ENCODE measurements around the gene MAL. TPM values are rescaled to one million over a fixed set of nuclear protein-coding genes. Genes with fewer than 3 reads are reported as not detected.

Gene MAL
- total and polyA plus RNA-seq, 2 of the 4 experiments (the other 2 are of a cell fraction) = not detected

DNA sequence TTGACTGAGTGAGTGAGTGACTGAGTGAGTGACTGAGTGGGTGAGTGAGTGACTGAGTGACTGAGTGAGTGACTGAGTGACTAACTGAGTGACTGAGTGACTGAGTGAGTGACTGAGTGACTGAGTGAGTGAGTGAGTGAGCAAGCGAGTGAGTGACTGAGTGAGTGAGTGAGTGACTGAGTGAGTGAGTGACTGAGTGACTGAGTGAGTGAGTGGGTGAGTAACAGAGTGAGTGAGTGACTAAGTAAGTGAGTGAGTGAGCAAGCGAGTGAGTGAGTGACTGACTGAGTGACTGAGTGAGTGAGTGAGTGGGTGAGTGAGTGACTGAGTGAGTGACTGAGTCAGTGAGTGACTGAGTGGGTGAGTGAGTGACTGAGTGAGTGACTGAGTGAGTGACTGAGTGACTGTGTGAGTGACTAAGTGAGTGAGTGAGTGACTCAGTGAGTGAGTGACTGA lies 11.9 kb downstream of the MAL start:
- Histone ChIP-seq H3K23ac (ENCODE audit: low read depth, low read length) (no peak overlapping the region), H3K4me2 (ENCODE audit: low read depth, low read length) (no peak overlapping the region), H4K20me1 (ENCODE audit: insufficient read depth, low read length) (no peaks in the 10 kb centered on the region), H3K9me3 (ENCODE audit: control insufficient read depth, insufficient read depth, low read length) (no peaks in the 10 kb centered on the region), H2BK20ac (ENCODE audit: low read depth, low read length) (no peak overlapping the region), H3K56ac (ENCODE audit: extremely low read depth, insufficient read depth, low read length) (no peak overlapping the region), H3K27me3 (ENCODE audit: control insufficient read depth, insufficient read depth, low read length) (peaks cover 23% of the 10 kb centered on the region; the same call in 1 of the 2 replicates), H2AK9ac (replicated peaks; ENCODE audit: low read depth, low read length, poor library complexity) (no peak overlapping the region), H3K18ac (ENCODE audit: low read depth, low read length) (no peak overlapping the region), H3K79me1 (ENCODE audit: low read depth in 1 of 2, low read length in 2 of 2) (no peaks in the 10 kb centered on the region), H3K14ac (replicated peaks; ENCODE audit: low read depth, low read length) (no peak overlapping the region), H3K36me3 (ENCODE audit: control insufficient read depth, insufficient read depth, low read length) (no peaks in the 10 kb centered on the region), H3K9ac (ENCODE audit: low read depth, low read length) (no peak overlapping the region), H2BK15ac (ENCODE audit: low read depth, low read length) (no peak overlapping the region), H2BK120ac (ENCODE audit: low read depth, low read length) (no peak overlapping the region), H3K4ac (ENCODE audit: low read depth, low read length) (no peak overlapping the region), H4K91ac (ENCODE audit: insufficient read depth, low read depth, low read length) (no peak overlapping the region), H2BK5ac (ENCODE audit: low read depth, low read length, poor library complexity, severe bottlenecking) (no peak overlapping the region), H3K4me3 (ENCODE audit: insufficient read depth, low read depth, low read length) (no peak overlapping the region), H4K5ac (ENCODE audit: low read depth, low read length) (no peak overlapping the region), H3K27ac (ENCODE audit: insufficient read depth, low read length) (no peak overlapping the region), H3K4me1 (ENCODE audit: control insufficient read depth, insufficient read depth, low read length) (peaks cover 3% of the 10 kb centered on the region; the same call in 1 of the 2 replicates), H2AFZ (replicated peaks; ENCODE audit: low read length, poor library complexity) (no peak overlapping the region), H2AK5ac (ENCODE audit: low read depth, low read length) (no peak overlapping the region), H4K8ac (ENCODE audit: low read depth in 2 of 2, low read length in 2 of 2) (no peak overlapping the region), H3K9me1 (ENCODE audit: insufficient read depth, low read length) (no peaks in the 10 kb centered on the region)
- DNase-seq (no peak), ATAC-seq (ENCODE audit: low read depth) (no peak)
- no TSS peak for BruUV-seq (replicated peaks)
- POLR2A ChIA-PET (ENCODE audit: unreplicated experiment) = no interaction called here
- TF ChIP-seq, protein P1, sequence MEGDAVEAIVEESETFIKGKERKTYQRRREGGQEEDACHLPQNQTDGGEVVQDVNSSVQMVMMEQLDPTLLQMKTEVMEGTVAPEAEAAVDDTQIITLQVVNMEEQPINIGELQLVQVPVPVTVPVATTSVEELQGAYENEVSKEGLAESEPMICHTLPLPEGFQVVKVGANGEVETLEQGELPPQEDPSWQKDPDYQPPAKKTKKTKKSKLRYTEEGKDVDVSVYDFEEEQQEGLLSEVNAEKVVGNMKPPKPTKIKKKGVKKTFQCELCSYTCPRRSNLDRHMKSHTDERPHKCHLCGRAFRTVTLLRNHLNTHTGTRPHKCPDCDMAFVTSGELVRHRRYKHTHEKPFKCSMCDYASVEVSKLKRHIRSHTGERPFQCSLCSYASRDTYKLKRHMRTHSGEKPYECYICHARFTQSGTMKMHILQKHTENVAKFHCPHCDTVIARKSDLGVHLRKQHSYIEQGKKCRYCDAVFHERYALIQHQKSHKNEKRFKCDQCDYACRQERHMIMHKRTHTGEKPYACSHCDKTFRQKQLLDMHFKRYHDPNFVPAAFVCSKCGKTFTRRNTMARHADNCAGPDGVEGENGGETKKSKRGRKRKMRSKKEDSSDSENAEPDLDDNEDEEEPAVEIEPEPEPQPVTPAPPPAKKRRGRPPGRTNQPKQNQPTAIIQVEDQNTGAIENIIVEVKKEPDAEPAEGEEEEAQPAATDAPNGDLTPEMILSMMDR (conservative IDR thresholded peaks at IDR 0.05; ENCODE audit: low read depth, low read length) = no peak
- TF ChIP-seq SMC3 (IDR thresholded peaks at IDR 0.05; ENCODE audit: low read depth, low read length) (no peak), RAD21 (IDR thresholded peaks at IDR 0.05; ENCODE audit: low read length) (no peak), CHD1 (IDR thresholded peaks at IDR 0.05; ENCODE audit: low read depth, low read length) (no peak), NFE2L2 (IDR thresholded peaks at IDR 0.05; ENCODE audit: low read depth, low read length) (no peak), MAFK (IDR thresholded peaks at IDR 0.05; ENCODE audit: low read depth, low read length) (no peak), RCOR1 (IDR thresholded peaks at IDR 0.05; ENCODE audit: insufficient replicate concordance, low read length) (no peak), RFX5 (IDR thresholded peaks at IDR 0.05; ENCODE audit: low read depth, low read length) (no peak), CEBPB (IDR thresholded peaks at IDR 0.05; ENCODE audit: low read depth, low read length) (no peak), POLR2A (IDR thresholded peaks at IDR 0.05; ENCODE audit: low read depth, low read length) (no peak), MAZ (IDR thresholded peaks at IDR 0.05; ENCODE audit: borderline replicate concordance, low read depth, low read length) (no peak), BHLHE40 (IDR thresholded peaks at IDR 0.05; ENCODE audit: low read depth, low read length) (no peak), FOS (IDR thresholded peaks at IDR 0.05; ENCODE audit: low read depth, low read length) (no peak), MXI1 (IDR thresholded peaks at IDR 0.05; ENCODE audit: borderline replicate concordance, low read depth, low read length) (no peak)
- TF ChIP-seq, protein P2, sequence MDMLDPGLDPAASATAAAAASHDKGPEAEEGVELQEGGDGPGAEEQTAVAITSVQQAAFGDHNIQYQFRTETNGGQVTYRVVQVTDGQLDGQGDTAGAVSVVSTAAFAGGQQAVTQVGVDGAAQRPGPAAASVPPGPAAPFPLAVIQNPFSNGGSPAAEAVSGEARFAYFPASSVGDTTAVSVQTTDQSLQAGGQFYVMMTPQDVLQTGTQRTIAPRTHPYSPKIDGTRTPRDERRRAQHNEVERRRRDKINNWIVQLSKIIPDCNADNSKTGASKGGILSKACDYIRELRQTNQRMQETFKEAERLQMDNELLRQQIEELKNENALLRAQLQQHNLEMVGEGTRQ (IDR thresholded peaks at IDR 0.05; ENCODE audit: low read depth, low read length) = no peak
- TF ChIP-seq, protein P3, sequence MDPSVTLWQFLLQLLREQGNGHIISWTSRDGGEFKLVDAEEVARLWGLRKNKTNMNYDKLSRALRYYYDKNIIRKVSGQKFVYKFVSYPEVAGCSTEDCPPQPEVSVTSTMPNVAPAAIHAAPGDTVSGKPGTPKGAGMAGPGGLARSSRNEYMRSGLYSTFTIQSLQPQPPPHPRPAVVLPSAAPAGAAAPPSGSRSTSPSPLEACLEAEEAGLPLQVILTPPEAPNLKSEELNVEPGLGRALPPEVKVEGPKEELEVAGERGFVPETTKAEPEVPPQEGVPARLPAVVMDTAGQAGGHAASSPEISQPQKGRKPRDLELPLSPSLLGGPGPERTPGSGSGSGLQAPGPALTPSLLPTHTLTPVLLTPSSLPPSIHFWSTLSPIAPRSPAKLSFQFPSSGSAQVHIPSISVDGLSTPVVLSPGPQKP (IDR thresholded peaks at IDR 0.05; ENCODE audit: borderline replicate concordance, low read depth, low read length) = no peak
- intact Hi-C loops (cut with micrococcal nuclease) (no loop called here), dilution Hi-C loops (cut with HindIII; ENCODE audit: low sequenced_read_pairs, unreplicated experiment) (no loop called here), in situ Hi-C loops (cut with MboI; ENCODE audit: low sequenced_read_pairs) (no loop called here)
- CTCF ChIA-PET = no interaction called here
- 41% methylated on average over 2 of the region's 2 CpGs; no CpG with 5 or more reads in 1 of the 2 experiments for WGBS, 2 experiments (ENCODE audit: extremely low coverage in 2 of 2, insufficient read length in 1 of 2)

Data from IMR-90 (cell line).